Keratinocyte (primary cell): ENCODE data around the gene ALLC. TPM values are rescaled to one million over a fixed set of nuclear protein-coding genes. Genes with fewer than 3 reads are reported as not detected.

Experiments used
- DNase-seq: peaks from one replicate; pipeline ENCODE4 v3.0.0-alpha.2; 2011; ENCODE audit warnings: low read depth, missing footprints, low spot score
- FAIRE-seq: peaks from 2 replicates; lab custom pipeline; 2011; peaks lifted over from hg19 to GRCh38; lab: Jason Lieb, UNC
- H2AFZ ChIP-seq: 2 replicates; pipeline ENCODE4 v1.6.0; 2012; ENCODE audit warnings: low read length, control low read depth, inconsistent platforms; ENCODE audit not compliant: control insufficient read depth
- H3K27ac ChIP-seq: 2 replicates; pipeline ENCODE4 v1.5.1; 2011; ENCODE audit warnings: low read length; ENCODE audit not compliant: control insufficient read depth, insufficient read depth
- H3K27me3 ChIP-seq: 3 replicates; pipeline ENCODE4 v1.6.0; 2011; ENCODE audit warnings: low read length; ENCODE audit not compliant: control insufficient read depth, insufficient read depth; ENCODE audit errors: extremely low read depth
- H3K36me3 ChIP-seq, 2 experiments: 2 replicates in 1 of 2; 3 replicates in 1 of 2; pipeline ENCODE4 v1.5.1; 2011; ENCODE audit warnings: low read length in 2 of 2, mild to moderate bottlenecking in 1 of 2; ENCODE audit not compliant: control insufficient read depth in 2 of 2, insufficient read depth in 2 of 2; ENCODE audit errors: extremely low read depth in 1 of 2
- H3K4me1 ChIP-seq: 3 replicates; pipeline ENCODE4 v1.5.1; 2011; ENCODE audit warnings: low read length; ENCODE audit not compliant: control insufficient read depth, insufficient read depth; ENCODE audit errors: extremely low read depth
- H3K4me2 ChIP-seq: 3 replicates; pipeline ENCODE4 v1.6.0; 2011; ENCODE audit warnings: low read depth, low read length; ENCODE audit not compliant: control insufficient read depth, insufficient read depth; ENCODE audit errors: extremely low read depth
- H3K4me3 ChIP-seq, 3 experiments: fragments of 200-600 bp in 1 of 3; sonication (generic) in 1 of 3; 2 replicates in 2 of 3; 3 replicates in 1 of 3; pipeline ENCODE4 v1.5.1; 2011 to 2016; ENCODE audit warnings: low read length in 3 of 3, mild to moderate bottlenecking in 3 of 3, control low read depth in 2 of 3, inconsistent platforms in 1 of 3, low read depth in 1 of 3, mixed read lengths in 1 of 3, mixed run types in 1 of 3, moderate library complexity in 1 of 3; ENCODE audit not compliant: control insufficient read depth in 2 of 3, insufficient read depth in 2 of 3; ENCODE audit errors: extremely low read depth in 1 of 3
- H3K79me2 ChIP-seq: 2 replicates; pipeline ENCODE4 v1.6.0; 2012; ENCODE audit warnings: low read length; ENCODE audit not compliant: control insufficient read depth, insufficient read depth
- H3K9ac ChIP-seq: 3 replicates; pipeline ENCODE4 v1.6.0; 2011; ENCODE audit warnings: low read length; ENCODE audit not compliant: control insufficient read depth, insufficient read depth; ENCODE audit errors: extremely low read depth
- H3K9me1 ChIP-seq: 3 replicates; pipeline ENCODE4 v1.6.0; 2011; ENCODE audit warnings: low read length; ENCODE audit not compliant: control insufficient read depth, insufficient read depth; ENCODE audit errors: extremely low read depth
- H3K9me3 ChIP-seq: 2 replicates; pipeline ENCODE4 v1.5.1; 2012; ENCODE audit warnings: low read depth, low read length; ENCODE audit not compliant: control insufficient read depth
- H4K20me1 ChIP-seq: 3 replicates; pipeline ENCODE4 v1.6.0; 2011; ENCODE audit warnings: low read length; ENCODE audit not compliant: control insufficient read depth, insufficient read depth; ENCODE audit errors: extremely low read depth
- CTCF ChIP-seq, 3 experiments: IDR thresholded peaks in 1 of 3; conservative IDR thresholded peaks in 1 of 3; optimal IDR thresholded peaks in 1 of 3; 2 replicates in 2 of 3; 3 replicates in 1 of 3; pipeline versions ENCODE3 to v1.5.1; 2011; ENCODE audit warnings: low read length in 3 of 3, mild to moderate bottlenecking in 3 of 3, moderate library complexity in 2 of 3, control low read depth in 1 of 3, inconsistent platforms in 1 of 3; ENCODE audit not compliant: insufficient read depth in 2 of 3; ENCODE audit errors: extremely low read depth in 1 of 3
- EZH2 ChIP-seq: IDR thresholded peaks from one replicate; pipeline ENCODE4 v1.6.1; 2012; ENCODE audit warnings: inconsistent platforms, mild to moderate bottlenecking, low read length, moderate library complexity
- dilution Hi-C: fragments of 300-500 bp; cut with MboI; formaldehyde crosslinking; loops from one replicate; pipeline ENCODE4 v1.7.0; 2020; ENCODE audit warnings: low sequenced_read_pairs; ENCODE audit not compliant: extremely low pct_ligation_motif_present
- polyA plus RNA-seq, 5 experiments: library from polyadenylated mRNA; depleted of rRNA in 3 of 5; stranded (reverse) in 3 of 5; stranded (forward) in 1 of 5; unstranded in 1 of 5; fragments of >200 nt; gene quantifications; 1 replicate in 1 of 5; 2 replicates in 3 of 5; 3 replicates in 1 of 5; pipeline versions ENCODE4 v1.2.1 to v1.2.3, GENCODE V29; 2011 to 2012; ENCODE audit warnings: missing spikeins in 2 of 5, low read depth in 1 of 5, low replicate concordance in 1 of 5

The ALLC gene
- polyA plus RNA-seq, 1 donor (not counting 4 experiments of a cell fraction or from before 2014, with no cell fraction given): not detected

GRCh38 chr2:3708576-3708975 lies 50.6 kb downstream of the ALLC start:
- no peak for FAIRE-seq
- H3K4me2 ChIP-seq: no peak overlapping the region
- H3K9ac ChIP-seq: no peak overlapping the region
- dilution Hi-C loops: no loop called here
- H3K4me3 ChIP-seq: no peak overlapping the region
- peaks cover 26% of the 10 kb centered on the region for H3K27me3 ChIP-seq
- H3K9me1 ChIP-seq: no peaks in the 10 kb centered on the region
- H4K20me1 ChIP-seq: no peaks in the 10 kb centered on the region
- no peak for DNase-seq
- no peak for TF ChIP-seq CTCF (optimal IDR thresholded peaks at IDR 0.05 in 1 of 3, IDR thresholded peaks at IDR 0.05 in 1 of 3, conservative IDR thresholded peaks at IDR 0.05 in 1 of 3; ENCODE audit: extremely low read depth in 1 of 3, insufficient read depth in 2 of 3, low read length in 3 of 3)
- TF ChIP-seq EZH2: no peak
- no peak overlapping the region for H2AFZ ChIP-seq
- H3K4me1 ChIP-seq: no peaks in the 10 kb centered on the region
- no peaks in the 10 kb centered on the region for H3K36me3 ChIP-seq
- no peak overlapping the region for H3K27ac ChIP-seq
- no peaks in the 10 kb centered on the region for H3K79me2 ChIP-seq
- no peaks in the 10 kb centered on the region for H3K9me3 ChIP-seq

DNA sequence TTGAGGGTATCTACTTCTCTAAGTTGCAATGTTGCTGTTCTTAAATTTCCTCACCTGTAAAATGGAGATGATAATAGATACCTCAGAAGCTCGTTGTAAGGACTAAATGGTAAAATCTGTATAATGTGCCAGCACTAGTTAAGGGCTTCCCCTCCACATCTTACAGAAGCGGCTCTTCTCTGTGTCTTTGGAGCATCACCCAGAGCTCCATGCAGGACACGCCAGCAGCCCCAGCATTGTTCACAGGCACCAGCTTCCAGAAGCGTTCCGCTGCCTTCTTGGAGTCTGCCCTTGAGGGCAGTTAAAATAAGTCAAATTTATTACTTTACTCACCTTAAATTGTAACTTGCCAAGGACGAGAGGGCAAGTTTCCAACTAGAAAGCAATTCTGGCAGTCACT lies 51.2 kb downstream of the ALLC start:
- FAIRE-seq: no peak
- Histone ChIP-seq H3K27me3 (peaks cover 23% of the 10 kb centered on the region), H4K20me1 (no peaks in the 10 kb centered on the region), H3K9me3 (no peaks in the 10 kb centered on the region), H3K4me2 (no peak overlapping the region), H2AFZ (no peak overlapping the region), H3K9me1 (no peaks in the 10 kb centered on the region), H3K9ac (no peak overlapping the region), H3K4me3 (no peak overlapping the region), H3K27ac (no peak overlapping the region), H3K36me3 (no peaks in the 10 kb centered on the region), H3K79me2 (no peaks in the 10 kb centered on the region), H3K4me1 (no peaks in the 10 kb centered on the region)
- DNase-seq: no peak
- dilution Hi-C loops: no loop called here
- TF ChIP-seq CTCF (optimal IDR thresholded peaks at IDR 0.05 in 1 of 3, IDR thresholded peaks at IDR 0.05 in 1 of 3, conservative IDR thresholded peaks at IDR 0.05 in 1 of 3; ENCODE audit: extremely low read depth in 1 of 3, insufficient read depth in 2 of 3, low read length in 3 of 3) (no peak), EZH2 (no peak)
